Cerebellar cortex (tissue), 1 donor: ENCODE data around the gene SEC22B.
"Not testable (repeated sequence)": the region's sequence is repeated elsewhere in the genome, so short reads cannot be mapped to it uniquely, and the experiment has no call there.

Experiments used
- DNase-seq: peaks from one replicate; pipeline ENCODE4 v3.0.0-alpha.2; 2015; ENCODE audit warnings: low spot score

The SEC22B gene

DNA sequence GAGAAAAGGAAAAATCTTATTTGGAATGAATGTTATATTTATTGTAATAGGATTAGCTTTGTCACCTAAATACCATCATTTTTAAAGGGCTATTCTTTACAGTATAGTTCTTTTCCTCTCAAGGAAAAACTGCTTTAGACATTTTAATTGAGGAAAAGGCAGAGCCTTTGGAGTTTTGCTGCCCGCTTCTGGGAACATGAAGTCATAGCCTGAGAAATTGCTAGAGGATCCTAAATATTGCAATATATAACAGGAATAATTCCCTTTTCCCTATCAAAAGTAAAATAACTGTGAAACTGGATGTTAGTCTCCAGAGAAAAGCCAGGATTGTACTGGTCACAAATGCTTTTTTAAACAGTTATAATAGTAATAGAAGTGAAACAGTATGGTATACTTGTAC is 30.5 kb downstream of the SEC22B start:
- DNase-seq, result not testable (repeated sequence)

GRCh38 chr1:120144626-120145025 is 31.7 kb downstream of the SEC22B start:
- DNase-seq, result not testable (repeated sequence)

DNA sequence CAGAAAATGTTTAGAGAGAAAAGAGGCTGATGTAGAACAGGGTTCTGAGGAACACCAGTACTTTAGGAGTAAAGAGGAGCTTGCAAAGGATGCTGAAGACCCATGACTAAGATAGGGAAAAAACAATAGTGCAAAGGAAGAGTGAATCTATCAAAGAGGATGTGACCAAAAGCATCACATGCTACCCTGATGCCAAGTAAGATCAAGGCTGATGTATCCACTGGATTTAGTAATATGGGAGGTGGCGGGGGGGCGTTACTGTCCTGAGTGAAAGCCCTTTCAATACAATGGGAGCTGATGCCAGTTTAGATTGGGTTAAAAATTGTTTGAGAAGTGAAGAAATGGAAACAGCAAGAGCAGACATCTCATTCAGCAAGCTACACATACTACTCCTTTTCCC is 32.2 kb downstream of the SEC22B start:
- not testable (repeated sequence) for DNase-seq

DNA sequence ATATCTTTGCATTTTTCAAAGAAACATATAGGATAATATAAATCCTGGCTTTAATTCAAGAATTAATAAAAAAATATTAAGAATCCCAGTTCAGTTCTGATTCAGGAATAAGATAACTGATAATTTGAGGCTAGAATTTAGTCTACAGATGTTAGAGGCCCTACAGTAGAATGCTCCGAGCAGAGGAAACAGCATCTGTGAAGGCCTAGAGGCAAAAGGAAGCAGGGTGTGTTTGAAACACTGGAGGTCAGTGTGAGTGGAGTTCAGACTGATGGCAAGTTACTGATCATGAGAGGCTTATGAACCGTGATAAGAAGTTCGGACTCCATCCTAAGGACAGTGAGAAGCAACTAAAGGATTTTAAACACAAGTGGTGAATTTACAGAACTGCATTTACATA is 33.0 kb downstream of the SEC22B start:
- DNase-seq, result not testable (repeated sequence)

- not testable (repeated sequence) for DNase-seq
Measured at GRCh38 chr1:120142512-120143263, 33.6 kb downstream of the SEC22B start.

- not testable (repeated sequence) for DNase-seq
Measured at GRCh38 chr1:120141865-120142264, 34.5 kb downstream of the SEC22B start.

GRCh38 chr1:120140656-120141265 is 35.6 kb downstream of the SEC22B start:
- DNase-seq, result not testable (repeated sequence)

DNA sequence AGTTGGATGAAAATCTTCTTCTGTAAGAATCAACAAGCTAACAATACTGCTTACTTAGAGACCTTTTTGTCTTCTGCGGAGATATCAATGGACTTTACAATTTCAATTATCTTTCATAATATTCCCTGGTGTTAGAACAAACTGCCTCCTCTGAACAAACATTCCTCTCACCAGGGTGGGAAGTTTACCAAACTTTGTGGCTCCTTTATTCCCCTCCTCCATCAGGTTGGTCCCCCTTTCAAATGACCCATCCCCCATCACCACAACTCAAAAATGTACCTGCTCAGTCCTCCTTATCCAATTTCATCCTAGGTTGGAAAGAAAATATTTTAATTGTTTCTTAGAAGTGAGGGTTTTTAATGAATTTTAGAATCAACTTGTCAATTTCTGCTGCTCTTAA is 40.2 kb downstream of the SEC22B start:
- not testable (repeated sequence) for DNase-seq

- DNase-seq, result not testable (repeated sequence)
Measured at GRCh38 chr1:120133928-120134325, 42.4 kb downstream of the SEC22B start.

DNA sequence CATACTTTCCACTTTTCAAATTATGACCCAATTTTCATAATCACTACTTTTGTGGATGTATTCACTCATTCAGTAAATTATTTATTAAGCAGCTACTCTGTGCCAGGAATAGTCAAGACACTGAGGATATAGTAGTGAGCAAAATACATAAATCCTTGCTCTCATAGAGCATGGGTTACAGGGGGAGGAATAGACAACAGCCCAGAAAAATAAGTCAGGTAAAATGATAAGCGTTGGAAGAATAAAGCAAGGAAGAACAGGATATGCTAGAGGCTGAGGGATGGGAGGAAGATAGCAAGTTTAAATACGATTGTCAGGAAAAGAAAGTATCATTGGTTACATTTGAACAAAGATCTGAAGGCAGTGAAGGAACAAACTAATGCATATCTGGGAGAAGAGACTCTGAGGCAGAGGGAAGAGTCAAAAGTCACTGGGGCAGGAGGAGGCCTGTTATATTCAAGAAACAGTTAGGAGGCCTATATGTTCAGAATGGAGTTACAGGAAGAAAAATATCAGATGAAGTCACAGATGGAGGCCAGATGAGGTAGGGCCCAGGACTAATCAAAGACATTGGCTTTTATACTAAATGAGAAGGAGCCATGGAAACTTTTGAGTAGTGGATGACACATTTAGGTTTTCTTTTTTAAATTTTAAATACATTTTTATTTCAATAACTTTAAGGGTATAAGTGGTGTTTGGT is 42.9 kb downstream of the SEC22B start:
- no peak for DNase-seq

DNA sequence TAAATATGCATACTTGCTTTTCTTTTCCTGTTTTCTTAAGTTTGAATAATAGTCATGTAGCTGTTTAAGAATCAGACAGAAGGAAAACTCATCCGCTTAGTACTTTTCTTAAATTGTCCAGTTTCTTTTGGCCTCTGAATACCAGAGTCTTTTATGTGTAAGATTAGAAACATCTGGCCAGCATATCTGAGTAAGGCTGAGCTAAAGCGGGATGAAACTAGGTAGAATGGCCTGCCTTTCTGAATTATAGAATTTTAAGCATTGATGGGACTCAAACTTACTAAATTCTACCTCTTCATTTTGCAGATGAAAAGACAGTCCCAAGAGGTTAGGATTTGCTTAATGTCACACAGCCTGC is 43.9 kb downstream of the SEC22B start:
- not testable (repeated sequence) for DNase-seq

DNA sequence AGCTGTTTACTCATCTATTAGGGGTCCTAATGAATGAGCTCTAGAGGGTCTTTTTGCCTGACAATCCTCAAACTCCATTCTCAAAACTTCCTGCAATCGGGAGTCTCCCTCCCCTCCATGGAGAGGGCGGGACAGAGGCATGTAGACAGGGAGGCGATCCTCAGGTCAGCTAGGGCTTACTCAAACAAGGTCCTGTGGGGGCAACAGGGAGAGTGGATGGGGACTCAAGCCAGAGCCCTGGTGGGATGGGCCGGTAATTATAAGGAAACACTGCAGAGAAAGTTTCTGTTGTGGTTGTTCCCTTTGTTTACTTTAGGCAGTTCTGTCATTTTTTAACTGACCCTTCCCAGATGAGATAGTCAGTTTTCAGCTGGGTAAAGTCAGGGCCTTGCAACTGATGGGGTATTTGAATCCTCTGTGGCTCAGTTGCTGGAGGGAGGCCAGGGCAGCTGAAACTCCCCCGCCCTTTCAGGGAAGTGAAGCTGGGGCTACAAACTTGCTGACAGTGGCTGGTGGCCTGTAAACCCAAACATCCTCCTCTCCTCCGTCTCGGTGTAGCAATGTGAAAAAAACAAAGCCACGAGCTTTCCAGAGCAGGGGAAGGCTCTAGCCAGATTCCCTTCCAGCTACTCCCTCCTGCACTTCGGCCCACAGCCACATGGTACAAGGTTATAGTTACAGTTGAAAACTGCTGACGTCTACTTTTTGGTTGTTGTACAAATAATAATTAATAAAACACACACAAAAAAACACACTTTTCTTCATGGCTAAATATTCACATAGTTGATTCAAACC is 44.5 kb downstream of the SEC22B start:
- DNase-seq, result not testable (repeated sequence)

GRCh38 chr1:120127921-120128320 is 48.4 kb downstream of the SEC22B start:
- DNase-seq, result not testable (repeated sequence)

GRCh38 chr1:120126216-120126615 is 50.1 kb downstream of the SEC22B start:
- not testable (repeated sequence) for DNase-seq

- DNase-seq, result not testable (repeated sequence)
Measured at GRCh38 chr1:120124628-120125027, 51.7 kb downstream of the SEC22B start.

DNA sequence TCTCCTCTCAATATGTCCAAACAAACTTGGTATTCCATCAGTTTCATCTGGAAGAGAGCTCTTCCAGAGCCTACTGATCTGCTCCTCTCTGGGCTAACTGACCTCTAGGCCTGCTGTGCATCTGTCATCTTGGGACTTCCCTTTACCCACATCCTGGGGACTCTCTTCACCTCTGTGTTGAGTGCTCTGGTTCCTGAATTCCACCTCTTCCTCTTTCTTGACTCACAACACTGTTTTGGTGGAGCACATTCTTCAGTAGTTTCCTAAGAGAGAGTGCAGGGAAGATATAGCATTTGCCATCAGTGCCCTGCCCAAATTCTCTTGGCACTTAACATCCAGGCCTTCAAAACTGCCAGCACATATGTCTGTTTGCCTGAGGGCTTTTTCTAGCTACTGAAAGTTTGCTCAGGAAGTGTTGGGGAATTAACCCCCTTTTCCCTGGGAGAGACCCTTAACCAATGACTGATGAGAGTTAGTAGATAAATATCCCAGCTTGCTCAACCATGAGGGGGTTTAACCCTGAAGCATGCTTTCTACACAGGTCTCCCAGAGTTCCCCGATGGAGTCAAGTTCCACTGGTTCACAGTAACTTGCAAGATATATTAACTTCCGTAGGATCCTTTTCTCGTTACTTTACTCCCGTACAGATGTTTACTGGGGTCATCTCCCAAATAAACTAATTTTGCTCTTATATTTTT is 52.4 kb downstream of the SEC22B start:
- not testable (repeated sequence) for DNase-seq

DNA sequence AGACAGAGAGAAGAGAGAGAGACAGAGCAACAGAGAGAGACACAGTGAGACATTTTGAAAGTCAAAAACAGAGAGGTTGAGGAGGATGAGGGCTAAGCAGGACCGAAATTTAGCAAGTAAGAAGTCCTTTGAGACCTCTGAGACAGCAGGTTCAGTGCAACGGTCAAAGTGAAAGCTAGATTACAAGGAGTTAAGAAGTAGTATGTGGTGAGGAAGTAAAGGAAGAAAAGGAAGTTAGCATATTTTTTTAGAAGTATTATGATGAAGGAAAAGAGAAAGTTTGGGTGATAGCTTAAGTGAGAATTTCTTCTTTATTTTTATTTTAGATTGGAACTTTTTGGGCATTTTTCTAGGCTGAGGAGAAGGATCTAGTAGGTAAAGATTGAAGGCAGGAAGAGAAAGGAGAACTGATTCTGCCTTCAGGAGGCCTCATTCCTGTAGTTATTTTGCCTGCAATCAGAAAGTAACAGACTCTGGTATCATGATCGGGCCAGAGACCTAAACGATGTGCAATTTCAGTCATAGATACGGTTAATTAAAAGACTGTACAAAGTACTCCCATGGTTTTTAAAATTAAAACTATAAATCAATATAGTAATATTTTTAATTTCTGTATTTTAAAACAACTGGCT is 53.9 kb downstream of the SEC22B start:
- DNase-seq, result not testable (repeated sequence)

DNA sequence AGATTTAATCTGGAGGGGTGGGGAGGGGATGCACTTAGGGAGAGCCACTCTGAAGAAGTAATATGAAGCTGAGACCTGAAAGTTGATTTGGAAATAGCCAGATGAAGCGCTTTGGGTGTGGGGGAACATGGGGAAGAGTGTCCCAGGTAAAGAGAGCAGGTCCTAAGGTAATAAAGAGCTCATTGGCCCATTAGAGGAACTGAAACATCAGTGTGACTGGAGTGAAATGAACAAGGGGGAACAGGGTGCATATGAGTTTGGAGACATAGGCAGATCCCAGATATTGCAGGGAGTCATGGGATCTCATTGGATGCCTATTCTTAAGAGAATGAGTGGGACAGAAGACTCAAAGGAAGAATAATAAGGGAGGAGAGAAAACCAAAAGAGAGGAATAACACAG is 54.5 kb downstream of the SEC22B start:
- DNase-seq, result not testable (repeated sequence)

GRCh38 chr1:120120525-120120924 is 55.8 kb downstream of the SEC22B start:
- not testable (repeated sequence) for DNase-seq

DNA sequence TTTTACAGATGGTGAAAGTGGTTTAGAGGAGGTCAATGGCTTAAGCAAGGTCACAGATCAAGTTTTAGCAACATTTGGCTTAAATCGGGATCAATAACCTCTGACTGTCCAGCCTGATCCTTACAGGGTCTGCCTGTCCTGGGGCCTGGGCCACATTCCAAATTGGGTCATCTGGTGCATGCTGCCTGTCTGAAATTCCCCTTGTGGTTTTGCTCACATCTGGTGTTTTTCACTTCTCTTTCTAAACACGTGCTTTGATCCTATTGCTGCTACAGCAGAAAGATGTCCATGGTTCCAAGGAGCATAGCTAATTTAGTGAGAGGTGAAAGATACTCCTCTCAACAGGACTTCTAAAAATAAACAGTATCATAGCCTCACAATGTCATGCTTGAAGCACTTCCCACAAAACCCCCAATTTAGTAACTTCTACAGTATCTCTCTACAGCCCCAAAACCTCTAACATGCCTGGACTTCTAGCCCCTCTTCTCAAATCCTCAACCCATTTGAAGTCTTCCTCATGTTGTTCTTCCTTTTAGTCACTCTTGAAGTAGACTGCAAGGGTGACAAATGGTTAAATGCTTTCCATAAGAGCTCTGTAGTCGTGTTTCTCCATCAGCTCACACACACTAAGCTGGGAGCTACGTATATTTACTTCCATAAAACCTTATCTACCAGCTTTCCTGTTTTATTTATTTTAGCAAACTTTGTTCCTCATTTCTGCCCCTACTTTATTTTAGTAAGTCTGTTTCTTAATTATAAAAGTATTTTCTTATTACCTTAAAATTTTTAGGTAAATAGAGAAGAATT is 58.7 kb downstream of the SEC22B start:
- DNase-seq, result not testable (repeated sequence)
